GM19043 (cell line): Measurements from ENCODE around the gene HPS3.
A peak's percentile ranks its signal among the peaks of the same experiment; 100 is the strongest.
"Not testable (repeated sequence)": the region's sequence is repeated elsewhere in the genome, so short reads cannot be mapped to it uniquely, and the experiment has no call there.

Source experiments
- ATAC-seq: cut with Tn5 transposase; IDR thresholded peaks from one replicate; pipeline ENCODE4 v1.9.1; 2021; ENCODE audit warnings: low read depth; ENCODE audit not compliant: unreplicated experiment

The HPS3 gene, protein sequence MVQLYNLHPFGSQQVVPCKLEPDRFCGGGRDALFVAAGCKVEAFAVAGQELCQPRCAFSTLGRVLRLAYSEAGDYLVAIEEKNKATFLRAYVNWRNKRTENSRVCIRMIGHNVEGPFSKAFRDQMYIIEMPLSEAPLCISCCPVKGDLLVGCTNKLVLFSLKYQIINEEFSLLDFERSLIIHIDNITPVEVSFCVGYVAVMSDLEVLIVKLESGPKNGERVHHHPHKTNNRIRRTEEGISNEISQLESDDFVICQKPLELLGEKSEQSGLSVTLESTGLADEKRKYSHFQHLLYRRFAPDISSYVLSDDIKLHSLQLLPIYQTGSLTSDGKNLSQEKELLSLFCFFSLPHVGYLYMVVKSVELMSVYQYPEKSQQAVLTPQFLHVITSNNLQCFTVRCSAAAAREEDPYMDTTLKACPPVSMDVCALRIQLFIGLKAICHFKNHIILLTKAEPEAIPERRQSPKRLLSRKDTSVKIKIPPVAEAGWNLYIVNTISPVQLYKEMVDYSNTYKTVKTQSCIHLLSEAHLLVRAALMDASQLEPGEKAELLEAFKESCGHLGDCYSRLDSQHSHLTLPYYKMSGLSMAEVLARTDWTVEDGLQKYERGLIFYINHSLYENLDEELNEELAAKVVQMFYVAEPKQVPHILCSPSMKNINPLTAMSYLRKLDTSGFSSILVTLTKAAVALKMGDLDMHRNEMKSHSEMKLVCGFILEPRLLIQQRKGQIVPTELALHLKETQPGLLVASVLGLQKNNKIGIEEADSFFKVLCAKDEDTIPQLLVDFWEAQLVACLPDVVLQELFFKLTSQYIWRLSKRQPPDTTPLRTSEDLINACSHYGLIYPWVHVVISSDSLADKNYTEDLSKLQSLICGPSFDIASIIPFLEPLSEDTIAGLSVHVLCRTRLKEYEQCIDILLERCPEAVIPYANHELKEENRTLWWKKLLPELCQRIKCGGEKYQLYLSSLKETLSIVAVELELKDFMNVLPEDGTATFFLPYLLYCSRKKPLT

DNA sequence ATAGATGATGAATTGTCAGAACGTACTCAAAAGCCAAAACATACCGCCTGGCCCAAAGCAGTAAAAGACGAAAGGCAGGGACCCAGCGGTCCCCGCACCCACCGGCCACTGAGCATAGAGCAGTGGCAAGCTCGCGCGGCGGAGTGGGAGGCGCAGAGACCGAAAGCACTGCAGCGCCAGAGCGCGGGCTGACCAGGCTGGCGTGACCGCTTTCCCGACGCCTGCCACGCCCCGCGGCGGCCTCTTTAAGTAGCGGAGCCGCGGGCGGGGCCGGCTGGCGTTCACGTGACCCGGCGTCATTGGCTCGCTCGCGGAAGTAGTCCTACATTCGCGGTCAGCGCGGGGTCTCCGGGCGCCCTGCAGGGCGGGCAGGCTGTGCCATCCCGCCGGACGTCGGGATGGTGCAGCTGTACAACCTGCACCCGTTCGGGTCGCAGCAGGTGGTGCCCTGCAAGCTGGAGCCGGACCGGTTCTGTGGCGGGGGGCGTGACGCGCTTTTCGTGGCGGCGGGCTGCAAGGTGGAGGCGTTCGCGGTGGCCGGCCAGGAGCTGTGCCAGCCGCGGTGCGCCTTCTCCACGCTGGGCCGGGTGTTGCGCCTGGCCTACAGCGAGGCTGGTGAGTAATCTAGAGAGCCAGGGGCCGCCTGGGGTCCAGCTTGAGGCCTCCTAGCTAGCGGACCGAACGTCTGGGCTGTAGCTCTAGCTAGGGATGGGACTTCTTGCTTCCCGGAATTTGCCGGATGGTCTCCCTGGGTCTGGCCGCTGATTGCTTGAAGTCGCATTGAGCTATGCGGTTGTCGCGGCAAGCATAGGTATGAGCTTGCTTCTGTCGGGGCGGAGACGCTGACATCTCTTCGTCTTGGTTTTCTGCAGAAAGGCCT, at the start of gene HPS3:
HPS3 (plus strand) TSS at position 313 of the 880 bp plus-strand sequence; CDS start at position 399, 86 bp downstream.
- peak; percentile 92 for ATAC-seq

DNA sequence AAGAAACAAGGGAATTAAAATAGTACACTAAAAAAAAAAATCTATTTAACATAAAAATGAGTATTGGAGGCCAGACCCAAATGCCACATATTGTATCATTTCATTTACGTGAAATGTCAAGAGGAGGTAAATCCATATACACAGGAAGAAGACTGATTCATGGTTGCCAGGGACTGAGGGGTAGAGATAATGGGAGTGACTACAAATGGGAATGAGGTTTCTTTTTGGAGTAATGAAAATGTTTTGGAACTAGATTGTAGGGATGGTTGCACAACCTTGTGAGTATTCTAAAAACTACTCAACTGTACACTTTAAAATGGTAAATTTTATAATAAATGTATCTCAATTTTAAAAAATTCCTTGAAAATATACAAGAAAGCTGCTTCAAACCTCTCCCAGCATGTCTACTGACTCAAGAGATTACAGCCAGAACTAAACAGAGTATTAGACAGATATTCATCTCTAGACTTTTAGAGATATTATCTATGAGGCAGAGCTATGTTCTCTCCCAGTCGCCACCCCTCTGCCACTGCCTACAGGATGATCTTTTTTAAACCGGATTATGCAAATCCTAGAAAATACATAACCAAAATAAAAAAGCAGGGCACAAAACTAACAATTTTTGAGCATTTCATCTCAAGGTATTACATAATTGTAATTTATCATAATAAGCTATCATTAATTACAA, 49.3 kb upstream of the HPS3 start:
- ATAC-seq = no peak

DNA sequence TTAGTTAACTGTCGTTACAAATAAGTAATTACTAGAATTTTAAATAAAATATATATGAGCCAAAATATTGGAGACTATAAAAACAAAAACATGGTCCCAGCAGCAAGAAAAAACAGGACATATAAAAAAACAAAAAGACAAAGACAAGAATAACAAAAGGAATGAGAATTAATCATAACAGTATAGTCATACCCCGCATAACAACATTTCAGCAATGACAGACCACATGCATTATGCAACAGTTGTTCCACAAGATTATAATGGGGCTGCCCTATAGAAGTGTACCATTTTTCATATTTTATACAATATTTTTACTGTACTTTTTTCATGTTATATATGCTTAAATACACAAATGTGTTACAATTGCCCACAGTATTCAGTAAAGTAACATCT, 48.7 kb upstream of the HPS3 start:
- no peak for ATAC-seq

DNA sequence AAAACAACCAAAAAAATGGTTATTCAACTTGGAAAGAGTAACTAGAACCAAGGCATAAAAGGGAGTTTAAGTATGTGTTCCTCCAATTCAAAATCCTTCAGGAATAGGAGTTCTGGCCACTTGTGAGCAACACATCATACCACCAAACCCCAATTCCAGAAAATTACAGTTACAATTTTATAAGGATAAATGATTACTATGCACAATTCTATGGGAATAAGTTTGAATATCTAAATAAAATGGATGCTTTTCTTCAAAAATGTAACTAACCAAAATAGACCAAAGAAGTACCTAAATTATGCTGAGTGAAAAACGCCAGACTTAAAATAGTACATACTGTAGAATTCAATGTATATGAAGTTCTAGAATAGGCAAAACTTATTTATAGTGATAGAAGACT, 47.7 kb upstream of the HPS3 start:
- no peak for ATAC-seq

DNA sequence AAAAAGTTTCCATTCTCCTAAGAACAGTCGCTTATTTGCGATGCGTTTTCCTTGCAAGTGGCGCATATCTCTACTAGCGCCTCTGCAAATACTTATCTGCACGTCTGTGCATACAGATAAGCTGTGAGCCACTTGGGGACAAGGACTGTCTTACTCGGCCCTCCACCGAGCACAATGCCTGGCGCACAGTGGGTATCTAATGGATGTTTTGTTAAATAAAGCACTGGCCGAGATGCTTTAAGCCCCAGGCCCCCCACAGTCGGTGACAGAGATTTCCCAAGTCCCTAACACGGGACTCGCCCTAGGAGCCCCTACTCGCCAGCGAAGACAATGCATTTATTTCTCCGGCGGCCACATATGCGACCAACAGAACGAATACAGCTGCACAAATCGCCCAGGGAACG, 43.6 kb upstream of the HPS3 start:
- ATAC-seq = peak; percentile 22

DNA sequence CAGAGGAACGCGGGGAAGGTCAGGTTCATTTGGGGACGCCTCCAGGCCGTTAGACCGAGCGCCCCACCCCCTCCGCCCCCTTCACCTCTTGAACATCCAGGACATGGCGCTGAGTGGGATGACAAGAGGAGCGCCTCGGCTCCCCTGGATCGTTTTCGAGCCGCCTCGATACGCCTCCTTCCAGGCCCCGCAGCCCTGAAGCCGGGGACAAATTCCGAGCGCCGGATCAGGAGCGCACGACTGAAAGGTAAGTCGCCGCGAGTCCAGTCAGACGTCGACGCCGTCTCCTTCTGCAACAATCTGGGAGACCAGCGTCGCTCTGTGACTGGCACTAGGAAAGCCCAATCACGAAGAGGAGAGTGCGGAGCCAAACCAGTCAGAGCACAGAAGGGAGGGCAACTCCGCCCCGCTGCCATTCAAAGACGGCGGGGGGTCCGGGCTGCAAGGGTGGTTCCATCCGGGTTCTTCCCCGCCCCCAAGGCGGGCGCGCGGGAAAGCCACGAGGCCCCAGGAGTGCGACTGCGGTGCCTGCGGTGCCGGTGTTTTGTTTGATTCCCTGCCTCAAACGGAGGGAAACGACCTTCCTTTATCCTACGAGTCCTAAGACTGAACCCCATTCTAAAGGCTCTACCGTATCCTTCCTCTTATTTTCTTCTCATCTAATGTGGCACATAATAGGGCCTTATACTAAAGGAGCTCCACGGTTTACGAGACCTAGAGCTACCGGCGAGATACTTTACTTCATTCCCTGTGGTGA, 43.0 kb upstream of the HPS3 start, which contains the start of gene HLTF:
HLTF (minus strand) TSS at position 302 of the 757 bp plus-strand sequence; CDS start at position 105, 197 bp downstream.
- peak; percentile 98 for ATAC-seq

DNA sequence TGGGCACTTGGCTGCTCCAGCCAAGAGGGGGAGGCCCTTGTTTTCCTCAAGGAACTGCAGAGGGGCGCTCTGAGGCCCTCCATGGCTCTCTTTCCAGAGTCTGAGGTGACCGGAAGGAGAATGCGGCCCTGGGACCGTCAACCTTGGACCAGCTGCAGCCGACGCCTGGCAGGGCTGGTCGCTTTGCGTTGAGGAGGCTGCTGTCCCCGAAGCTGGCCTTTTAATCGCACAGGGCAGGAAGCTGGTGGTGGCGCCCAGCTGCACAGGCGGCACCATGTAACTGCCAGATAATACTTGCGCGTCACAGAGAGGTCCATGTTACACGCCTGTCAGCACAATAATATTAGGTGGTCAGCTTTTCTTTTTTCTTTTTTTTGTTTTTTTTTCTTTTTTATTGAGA, 42.2 kb upstream of the HPS3 start:
- ATAC-seq = no peak

DNA sequence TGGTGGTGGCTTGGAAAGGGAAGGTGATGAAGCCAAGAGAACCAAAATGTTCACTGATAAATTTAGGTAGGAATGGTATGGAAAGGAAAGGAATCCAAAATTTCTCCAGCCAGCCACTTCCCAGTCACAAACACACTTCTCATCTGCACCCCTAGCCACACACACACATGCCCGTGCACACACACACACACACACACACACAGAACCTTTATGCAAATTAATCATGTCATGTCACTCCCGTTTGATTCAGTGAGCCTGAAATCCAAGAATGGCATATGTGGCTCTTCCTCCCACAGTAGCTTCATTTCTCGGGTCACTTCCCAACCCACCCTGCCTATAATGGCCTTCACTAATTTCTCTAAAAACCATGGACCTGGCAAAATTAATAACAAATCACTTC, 40.0 kb upstream of the HPS3 start:
- ATAC-seq = no peak

DNA sequence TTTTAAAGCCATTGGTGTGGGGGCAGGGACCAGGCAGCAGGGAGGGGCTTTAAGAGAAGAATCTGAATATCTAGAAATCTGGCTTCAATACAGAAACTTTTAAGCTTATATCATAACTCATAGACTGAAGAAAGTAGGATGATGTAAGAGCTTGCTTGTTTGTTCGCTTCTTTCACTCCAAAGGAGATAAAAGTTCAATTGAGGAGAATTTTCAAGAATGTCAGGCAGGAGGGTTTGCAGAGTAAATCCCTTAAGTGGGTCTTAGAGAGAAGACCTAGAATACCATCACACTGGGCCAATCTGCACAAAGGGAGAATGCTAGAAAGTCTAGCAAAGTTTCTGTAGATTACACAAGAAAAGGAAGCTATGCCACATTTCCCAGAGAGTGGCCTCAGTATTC, 39.0 kb upstream of the HPS3 start:
- no peak for ATAC-seq

DNA sequence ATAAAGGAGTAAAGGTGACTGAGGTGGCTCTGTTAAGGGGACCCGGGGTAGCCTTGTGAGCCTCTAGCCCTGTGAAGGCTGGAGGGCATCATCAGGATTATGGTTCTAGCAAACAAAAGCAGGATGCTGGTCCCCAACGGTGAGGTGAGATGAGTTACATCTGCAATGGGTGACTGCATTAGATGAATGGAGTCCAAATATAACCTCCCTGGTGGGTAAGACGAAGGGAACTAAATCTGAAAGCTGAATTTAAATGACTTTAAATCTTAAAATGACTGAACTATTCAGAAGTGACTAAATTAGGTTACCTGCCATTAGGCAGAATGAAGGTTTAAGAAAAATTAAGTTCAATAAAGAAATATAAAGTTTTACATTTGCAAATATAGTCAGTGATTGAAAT, 38.5 kb upstream of the HPS3 start:
- ATAC-seq = no peak

DNA sequence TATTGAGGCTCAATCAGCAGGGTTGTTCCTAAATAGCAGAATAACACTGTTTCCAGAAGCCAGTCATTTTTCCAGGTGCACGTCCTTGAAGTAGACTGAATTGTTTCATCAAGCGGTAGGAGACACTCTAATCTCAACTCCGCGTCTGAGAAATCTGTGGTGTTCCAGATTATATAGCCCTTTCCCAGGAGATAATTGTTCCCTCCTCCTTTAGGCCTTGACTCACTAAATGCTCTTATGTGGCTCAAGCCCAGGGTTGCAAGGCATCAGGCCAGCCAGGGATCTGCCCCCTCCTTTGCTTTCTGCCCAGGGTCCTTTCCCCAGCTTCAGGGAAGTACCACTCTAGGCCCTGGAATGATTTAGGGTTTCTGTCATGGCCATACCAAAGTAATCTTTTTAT, 37.5 kb upstream of the HPS3 start:
- ATAC-seq = no peak

DNA sequence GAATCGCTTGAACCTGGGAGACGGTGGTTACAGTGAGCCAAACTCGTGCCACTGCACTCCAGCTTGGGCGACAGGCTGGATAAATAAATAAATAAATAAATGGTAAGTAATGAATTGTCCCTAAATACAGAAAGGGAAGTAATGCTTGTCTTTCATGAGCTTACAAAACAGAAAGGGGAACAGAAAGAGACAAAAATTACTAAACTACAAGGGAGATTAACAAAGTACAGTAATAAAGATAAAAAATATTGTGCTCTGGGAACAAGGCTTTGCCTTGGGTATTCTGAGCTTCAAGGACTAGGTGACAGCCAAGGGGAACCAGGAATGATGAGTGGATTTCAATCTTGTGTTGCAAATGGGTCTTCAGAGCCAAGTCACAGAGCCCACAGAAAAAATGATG, 34.0 kb upstream of the HPS3 start:
- peak; percentile 76 for ATAC-seq

DNA sequence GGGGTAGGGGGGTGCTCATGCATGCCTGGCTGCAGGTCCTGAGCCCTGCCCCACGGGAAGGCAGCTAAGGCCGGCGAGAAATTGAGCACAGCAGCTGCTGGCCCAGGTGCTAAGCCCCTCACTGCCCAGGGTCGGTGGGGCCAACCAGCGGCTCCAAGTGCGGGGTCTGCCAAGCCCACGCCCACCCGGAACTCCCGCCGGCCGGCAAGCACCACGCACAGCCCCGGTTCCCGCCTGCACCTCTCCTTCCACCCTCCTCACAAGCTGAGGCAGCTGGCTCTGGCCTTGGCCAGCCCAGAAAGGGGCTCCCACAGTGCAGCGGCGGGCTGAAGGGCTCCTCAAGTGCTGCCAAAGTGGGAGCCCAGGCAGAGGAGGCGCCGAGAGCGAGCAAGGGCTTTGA, 31.5 kb upstream of the HPS3 start:
- not testable (repeated sequence) for ATAC-seq

DNA sequence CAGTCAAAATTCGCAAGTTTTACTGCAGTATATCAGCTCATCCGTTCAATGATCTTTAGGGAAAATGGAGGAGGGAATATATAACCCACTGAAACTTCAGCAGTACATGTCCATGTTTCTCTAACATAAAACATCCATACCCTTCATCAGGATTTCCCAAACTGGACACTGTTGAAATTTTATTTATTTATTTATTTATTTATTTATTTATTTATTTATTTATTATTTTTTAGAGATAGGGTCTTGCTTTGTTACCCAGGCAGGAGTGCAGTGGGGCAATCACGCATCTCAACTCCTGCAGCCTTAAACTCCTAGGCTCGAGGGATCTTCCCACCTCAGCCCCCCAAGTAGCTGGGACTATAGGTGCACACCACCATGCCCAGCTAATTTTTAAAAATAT, 28.3 kb upstream of the HPS3 start:
- no peak for ATAC-seq

DNA sequence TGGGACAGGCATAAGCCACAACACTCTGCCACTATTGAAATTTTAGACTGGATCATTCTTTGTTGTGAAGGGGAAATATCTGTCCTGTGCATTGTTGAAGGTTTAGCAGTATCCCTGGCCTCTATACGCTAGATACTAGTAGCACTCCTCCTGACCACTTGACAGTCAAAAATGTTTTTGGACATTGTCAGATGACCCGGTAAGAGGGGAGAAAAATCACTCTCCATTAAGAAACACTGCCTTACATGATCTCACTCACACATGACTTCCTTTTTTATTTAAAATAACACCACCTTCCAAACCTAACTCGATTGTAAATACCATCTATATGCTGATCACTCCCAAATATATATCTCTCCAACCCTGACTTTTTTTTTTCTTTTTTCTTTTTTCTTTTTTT, 27.8 kb upstream of the HPS3 start:
- ATAC-seq = no peak

DNA sequence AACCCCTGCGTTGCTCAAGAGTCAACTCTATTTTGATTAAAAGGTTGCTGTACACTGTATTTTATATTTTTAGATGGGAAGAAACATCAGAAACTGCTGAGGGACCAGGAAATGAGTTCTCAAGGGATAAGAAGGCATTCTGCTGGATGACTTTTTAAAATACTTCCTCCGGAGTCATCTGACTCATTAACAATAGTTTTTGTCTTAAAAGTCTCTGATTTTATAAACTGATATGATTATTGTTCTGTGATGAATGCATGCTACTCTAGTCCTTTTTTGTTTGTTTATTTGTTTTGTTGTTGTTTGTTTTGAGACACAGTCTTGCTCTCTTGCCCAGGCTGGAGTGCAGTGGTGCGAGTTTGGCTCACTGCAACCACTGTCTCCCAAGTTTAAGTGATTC, 25.0 kb upstream of the HPS3 start:
- ATAC-seq = no peak

DNA sequence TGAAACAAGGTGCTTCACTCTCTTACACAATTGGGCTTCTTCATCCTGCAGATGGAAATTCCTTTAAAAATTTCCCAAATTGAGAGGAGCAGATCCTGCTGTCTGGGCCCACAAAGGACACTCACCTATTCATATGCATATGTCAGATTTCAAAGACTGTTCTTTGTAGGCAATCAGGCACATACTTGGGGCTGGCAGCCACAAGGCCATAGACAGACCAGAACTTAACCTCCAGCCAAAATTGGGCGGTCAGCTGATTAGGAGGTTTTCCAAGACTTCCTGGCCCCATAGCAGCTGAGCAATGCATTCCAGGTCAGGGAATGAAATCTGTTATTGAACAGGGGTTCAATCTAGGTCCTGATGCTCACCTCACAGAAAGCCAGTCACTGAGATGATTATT, 15.0 kb upstream of the HPS3 start:
- no peak for ATAC-seq

DNA sequence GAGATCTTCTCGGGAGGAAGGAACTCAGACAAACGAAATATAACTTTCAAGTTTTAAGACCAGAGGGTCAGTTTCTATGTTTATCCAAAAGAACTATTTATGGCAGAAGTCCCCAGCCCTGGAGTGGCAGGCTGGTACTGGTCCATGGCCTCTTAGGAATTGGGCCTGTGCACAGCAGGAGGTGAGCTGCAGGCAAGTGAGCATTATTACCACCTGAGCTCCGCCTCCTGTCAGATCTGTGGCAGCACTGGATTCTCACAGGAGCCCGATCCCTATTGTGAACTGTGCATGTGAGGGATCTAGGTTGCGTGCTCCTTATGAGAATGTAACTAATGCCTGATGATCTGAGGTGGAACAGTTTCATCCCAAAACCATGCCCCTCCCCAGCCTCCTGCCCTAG, 14.3 kb upstream of the HPS3 start:
- no peak for ATAC-seq

DNA sequence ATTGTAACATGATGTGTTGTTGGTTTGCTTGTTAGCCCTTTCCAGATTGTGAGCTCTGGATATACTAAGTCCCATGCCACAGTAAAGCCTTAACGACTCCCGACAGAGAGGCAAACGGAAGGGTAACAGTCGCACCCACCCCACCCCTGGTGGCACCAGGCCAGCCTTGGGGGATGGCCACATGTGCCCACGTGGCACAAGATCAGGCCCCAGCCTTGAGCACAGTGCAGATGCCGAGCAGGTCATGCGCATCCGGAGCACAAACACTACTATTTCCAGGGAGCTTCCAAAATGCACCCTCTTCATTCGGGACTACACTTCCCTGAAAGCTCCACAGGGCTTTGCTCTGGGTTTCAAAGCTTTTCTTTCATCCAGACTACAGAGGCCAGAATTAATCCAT, 10.7 kb upstream of the HPS3 start:
- ATAC-seq = no peak
